Measurements from ENCODE around the gene TNFRSF14. TPM values are rescaled to one million over a fixed set of nuclear protein-coding genes. Genes with fewer than 3 reads are reported as not detected.

Gene TNFRSF14
- total and polyA plus RNA-seq, 4 donors = 14.8 to 38.1 (median 29.1) TPM

GRCh38 chr1:2543543-2544092, 12.6 kb upstream of the TNFRSF14 start:
- TF ChIP-seq FOXA1 (IDR thresholded peaks at IDR 0.05) (no peak), HNF4G (IDR thresholded peaks at IDR 0.05) (no peak), EGR1 (IDR thresholded peaks at IDR 0.05; ENCODE audit: low read depth in 2 of 2) (no peak), GABPA (IDR thresholded peaks at IDR 0.05 in 1 of 2, conservative IDR thresholded peaks at IDR 0.05 in 1 of 2) (no peak), FOXA2 (IDR thresholded peaks at IDR 0.05) (no peak), HNF4A (conservative IDR thresholded peaks at IDR 0.05) (no peak), TAF1 (conservative IDR thresholded peaks at IDR 0.05) (no peak), RAD21 (IDR thresholded peaks at IDR 0.05) (no peak), YY1 (IDR thresholded peaks at IDR 0.05) (no peak)
- TF ChIP-seq, protein P1, sequence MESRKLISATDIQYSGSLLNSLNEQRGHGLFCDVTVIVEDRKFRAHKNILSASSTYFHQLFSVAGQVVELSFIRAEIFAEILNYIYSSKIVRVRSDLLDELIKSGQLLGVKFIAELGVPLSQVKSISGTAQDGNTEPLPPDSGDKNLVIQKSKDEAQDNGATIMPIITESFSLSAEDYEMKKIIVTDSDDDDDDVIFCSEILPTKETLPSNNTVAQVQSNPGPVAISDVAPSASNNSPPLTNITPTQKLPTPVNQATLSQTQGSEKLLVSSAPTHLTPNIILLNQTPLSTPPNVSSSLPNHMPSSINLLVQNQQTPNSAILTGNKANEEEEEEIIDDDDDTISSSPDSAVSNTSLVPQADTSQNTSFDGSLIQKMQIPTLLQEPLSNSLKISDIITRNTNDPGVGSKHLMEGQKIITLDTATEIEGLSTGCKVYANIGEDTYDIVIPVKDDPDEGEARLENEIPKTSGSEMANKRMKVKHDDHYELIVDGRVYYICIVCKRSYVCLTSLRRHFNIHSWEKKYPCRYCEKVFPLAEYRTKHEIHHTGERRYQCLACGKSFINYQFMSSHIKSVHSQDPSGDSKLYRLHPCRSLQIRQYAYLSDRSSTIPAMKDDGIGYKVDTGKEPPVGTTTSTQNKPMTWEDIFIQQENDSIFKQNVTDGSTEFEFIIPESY (IDR thresholded peaks at IDR 0.05) = no peak
- TF ChIP-seq, protein P2, sequence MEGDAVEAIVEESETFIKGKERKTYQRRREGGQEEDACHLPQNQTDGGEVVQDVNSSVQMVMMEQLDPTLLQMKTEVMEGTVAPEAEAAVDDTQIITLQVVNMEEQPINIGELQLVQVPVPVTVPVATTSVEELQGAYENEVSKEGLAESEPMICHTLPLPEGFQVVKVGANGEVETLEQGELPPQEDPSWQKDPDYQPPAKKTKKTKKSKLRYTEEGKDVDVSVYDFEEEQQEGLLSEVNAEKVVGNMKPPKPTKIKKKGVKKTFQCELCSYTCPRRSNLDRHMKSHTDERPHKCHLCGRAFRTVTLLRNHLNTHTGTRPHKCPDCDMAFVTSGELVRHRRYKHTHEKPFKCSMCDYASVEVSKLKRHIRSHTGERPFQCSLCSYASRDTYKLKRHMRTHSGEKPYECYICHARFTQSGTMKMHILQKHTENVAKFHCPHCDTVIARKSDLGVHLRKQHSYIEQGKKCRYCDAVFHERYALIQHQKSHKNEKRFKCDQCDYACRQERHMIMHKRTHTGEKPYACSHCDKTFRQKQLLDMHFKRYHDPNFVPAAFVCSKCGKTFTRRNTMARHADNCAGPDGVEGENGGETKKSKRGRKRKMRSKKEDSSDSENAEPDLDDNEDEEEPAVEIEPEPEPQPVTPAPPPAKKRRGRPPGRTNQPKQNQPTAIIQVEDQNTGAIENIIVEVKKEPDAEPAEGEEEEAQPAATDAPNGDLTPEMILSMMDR (IDR thresholded peaks at IDR 0.05; ENCODE audit: low read depth, low read length, missing input control) = no peak
- TF ChIP-seq, protein P3, sequence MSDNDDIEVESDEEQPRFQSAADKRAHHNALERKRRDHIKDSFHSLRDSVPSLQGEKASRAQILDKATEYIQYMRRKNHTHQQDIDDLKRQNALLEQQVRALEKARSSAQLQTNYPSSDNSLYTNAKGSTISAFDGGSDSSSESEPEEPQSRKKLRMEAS (IDR thresholded peaks at IDR 0.05) = no peak
- H3K9me3 ChIP-seq (ENCODE audit: control insufficient read depth in 4 of 4, low read length in 3 of 4) = no peaks in the 10 kb centered on the region
- H3K4me1 ChIP-seq (ENCODE audit: control insufficient read depth in 4 of 4, insufficient read depth in 4 of 4, low read length in 3 of 4) = peaks cover 10 to 40% (median 23%) of the 10 kb centered on the region in 4 donors
- no peak for DNase-seq (ENCODE audit: low spot score)
- no peak overlapping the region for H3K9ac ChIP-seq (ENCODE audit: low read depth in 1 of 2, low read length in 2 of 2)
- no peak overlapping the region for H3K27ac ChIP-seq (ENCODE audit: low read depth in 1 of 2, low read length in 2 of 2)
- H3K27me3 ChIP-seq (ENCODE audit: control insufficient read depth in 4 of 4, insufficient read depth in 4 of 4, low read length in 3 of 4) = no peaks in the 10 kb centered on the region
- no peaks in the 10 kb centered on the region for H3K36me3 ChIP-seq (ENCODE audit: control insufficient read depth in 4 of 4, insufficient read depth in 3 of 4, low read depth in 1 of 4, low read length in 3 of 4)
- 35% methylated on average over 26 of the region's 26 CpGs for WGBS
- no peak overlapping the region for H3K4me3 ChIP-seq (ENCODE audit: low read depth in 1 of 3, low read length in 3 of 3)

GRCh38 chr1:2544093-2544874, 11.9 kb upstream of the TNFRSF14 start:
- H3K9me3 ChIP-seq (ENCODE audit: control insufficient read depth in 4 of 4, low read length in 3 of 4) = no peaks in the 10 kb centered on the region
- no peak for TF ChIP-seq HNF4G (IDR thresholded peaks at IDR 0.05)
- TF ChIP-seq SP1 (IDR thresholded peaks at IDR 0.05) = no peak
- no peaks in the 10 kb centered on the region for H3K27me3 ChIP-seq (ENCODE audit: control insufficient read depth in 4 of 4, insufficient read depth in 4 of 4, low read length in 3 of 4)
- DNase-seq (ENCODE audit: low spot score) = no peak
- no peak overlapping the region for H3K9ac ChIP-seq (ENCODE audit: low read depth in 1 of 2, low read length in 2 of 2)
- peaks cover 13 to 45% (median 28%) of the 10 kb centered on the region in 4 donors for H3K4me1 ChIP-seq (ENCODE audit: control insufficient read depth in 4 of 4, insufficient read depth in 4 of 4, low read length in 3 of 4)
- H3K4me3 ChIP-seq (ENCODE audit: low read depth in 1 of 3, low read length in 3 of 3) = no peak overlapping the region
- 62% methylated on average over 26 of the region's 26 CpGs for WGBS
- H3K36me3 ChIP-seq (ENCODE audit: control insufficient read depth in 4 of 4, insufficient read depth in 3 of 4, low read depth in 1 of 4, low read length in 3 of 4) = no peaks in the 10 kb centered on the region
- no peak overlapping the region for H3K27ac ChIP-seq (ENCODE audit: low read depth in 1 of 2, low read length in 2 of 2)
